GM23338 (cell line): ENCODE data around the gene HPD. TPM values are rescaled to one million over a fixed set of nuclear protein-coding genes. Genes with fewer than 3 reads are reported as not detected.

Experiments
- ATAC-seq: fragments of 200-7000 bp; cut with Tn5 transposase; 3 replicates; pipeline ENCODE4 v1.9.1; 2020
- DNase-seq: peaks from one replicate; pipeline ENCODE4 v3.0.0-alpha.2; 2015; ENCODE audit warnings: low spot score
- H2AFZ ChIP-seq: fragments of 200-600 bp; sonication (generic); 2 replicates; pipeline ENCODE4 v1.8.0; 2016; ENCODE audit warnings: antibody characterized with exemption, mild to moderate bottlenecking, moderate library complexity
- H3F3A ChIP-seq: fragments of 200-600 bp; sonication (generic); replicated peaks from 2 replicates; pipeline ENCODE4 v1.8.0; 2017; ENCODE audit warnings: antibody characterized with exemption, mixed run types, low read depth
- H3K27ac ChIP-seq: fragments of 200-600 bp; sonication (generic); 2 replicates; pipeline ENCODE4 v1.6.1; 2016; ENCODE audit warnings: low read depth
- H3K27me3 ChIP-seq: fragments of 200-600 bp; sonication (generic); 2 replicates; pipeline ENCODE4 v1.8.0; 2016; ENCODE audit warnings: mild to moderate bottlenecking, mixed run types, moderate library complexity; ENCODE audit not compliant: insufficient read depth
- H3K36me3 ChIP-seq: fragments of 200-600 bp; sonication (generic); 2 replicates; pipeline ENCODE4 v1.8.0; 2016; ENCODE audit warnings: mild to moderate bottlenecking; ENCODE audit not compliant: insufficient read depth
- H3K4me1 ChIP-seq: fragments of 200-600 bp; sonication (generic); 2 replicates; pipeline ENCODE4 v1.8.0; 2016; ENCODE audit warnings: mild to moderate bottlenecking, moderate library complexity; ENCODE audit not compliant: insufficient read depth
- H3K4me2 ChIP-seq: fragments of 200-600 bp; sonication (generic); 2 replicates; pipeline ENCODE4 v1.7.1; 2017; ENCODE audit warnings: mixed run types
- H3K4me3 ChIP-seq: fragments of 200-600 bp; sonication (generic); 2 replicates; pipeline ENCODE4 v1.6.1; 2016; ENCODE audit warnings: mixed run types
- H3K79me2 ChIP-seq: fragments of 200-600 bp; sonication (generic); replicated peaks from 2 replicates; pipeline ENCODE4 v1.8.0; 2017; ENCODE audit warnings: mild to moderate bottlenecking; ENCODE audit not compliant: insufficient read depth
- H3K9me2 ChIP-seq: fragments of 200-600 bp; sonication (generic); 2 replicates; pipeline ENCODE4 v1.8.0; 2017; ENCODE audit not compliant: insufficient read depth
- H4K20me1 ChIP-seq: fragments of 200-600 bp; sonication (generic); replicated peaks from 2 replicates; pipeline ENCODE4 v1.8.0; 2017; ENCODE audit warnings: mild to moderate bottlenecking; ENCODE audit not compliant: insufficient read depth
- H3K27ac Mint-ChIP-seq: 2 replicates; pipeline ENCODE4 v1.8.0; 2020; ENCODE audit warnings: inconsistent platforms, mild to moderate bottlenecking, moderate library complexity, mixed read lengths
- H3K27me3 Mint-ChIP-seq: 3 replicates; pipeline ENCODE4 v1.8.0; 2022; ENCODE audit warnings: low read depth, mild to moderate bottlenecking, moderate library complexity, mixed read lengths, inconsistent platforms; ENCODE audit not compliant: insufficient read depth, poor library complexity
- H3K36me3 Mint-ChIP-seq: 3 replicates; pipeline ENCODE4 v1.8.0; 2021; ENCODE audit warnings: low read depth, mild to moderate bottlenecking, inconsistent platforms, moderate library complexity, mixed read lengths
- H3K4me1 Mint-ChIP-seq: 3 replicates; pipeline ENCODE4 v1.8.0; 2020; ENCODE audit warnings: mild to moderate bottlenecking, inconsistent platforms, mixed read lengths
- H3K4me3 Mint-ChIP-seq: 3 replicates; pipeline ENCODE4 v1.8.0; 2021; ENCODE audit warnings: moderate library complexity, mild to moderate bottlenecking, inconsistent platforms, mixed read lengths
- H3K9me3 Mint-ChIP-seq: 3 replicates; pipeline ENCODE4 v1.8.0; 2020; ENCODE audit warnings: moderate library complexity, mild to moderate bottlenecking, inconsistent platforms, mixed read lengths
- CREB1 ChIP-seq: fragments of 250-450 bp; sonication (Bioruptor Pico); IDR thresholded peaks from 2 replicates; pipeline ENCODE4 v1.5.0; 2020; ENCODE audit warnings: low read depth, mild to moderate bottlenecking, moderate library complexity
- CTCF ChIP-seq, 2 experiments: fragments of 200-600 bp in 1 of 2; sonication (generic) in 1 of 2; conservative IDR thresholded peaks; 2 replicates each; pipeline versions ENCODE4 v1.5.1 to v1.6.1; 2016 to 2017; ENCODE audit warnings: antibody characterized with exemption in 2 of 2, low read depth in 2 of 2, mild to moderate bottlenecking in 2 of 2, moderate library complexity in 1 of 2
- NANOG ChIP-seq: IDR thresholded peaks from 2 replicates; pipeline ENCODE4 v1.6.1; 2016; ENCODE audit warnings: antibody characterized with exemption, borderline replicate concordance
- polyA plus RNA-seq: library from polyadenylated mRNA; unstranded; fragments of >200 nt; fragmentation: Nextera tagmentation; extraction: Ambion mirVana; gene quantifications from 2 replicates; pipeline ENCODE4 v1.2.1, GENCODE V29; 2016
- total RNA-seq: library from RNA; depleted of rRNA; stranded (reverse); fragments of >200 nt; shearing (Covaris generic); gene quantifications from 2 replicates; pipeline ENCODE4 v1.2.3, GENCODE V29; 2014

Gene HPD
- total and polyA plus RNA-seq, 2 experiments from 2014 or later: not detected

GRCh38 chr12:121843236-121843982 is 15.2 kb downstream of the HPD start:
- peaks cover 8% of the 10 kb centered on the region; the same call in 1 of the 3 replicates for H3K4me1 Mint-ChIP-seq
- TF ChIP-seq NANOG (no peak), CTCF (conservative IDR thresholded peaks at IDR 0.05; ENCODE audit: low read depth in 2 of 2) (no peak)
- Histone ChIP-seq H3K36me3 (no peaks in the 10 kb centered on the region), H3K27ac (no peak overlapping the region), H3K4me3 (no peak overlapping the region), H3K9me2 (no peaks in the 10 kb centered on the region), H3K27me3 (no peaks in the 10 kb centered on the region), H3K79me2 (no peaks in the 10 kb centered on the region), H3K4me1 (peaks cover 9% of the 10 kb centered on the region; the same call in 1 of the 2 replicates), H3F3A (peaks cover 7% of the 10 kb centered on the region; the same call in 1 of the 2 replicates), H3K4me2 (no peak overlapping the region), H2AFZ (no peak overlapping the region), H4K20me1 (no peaks in the 10 kb centered on the region)
- no peak overlapping the region for H3K4me3 Mint-ChIP-seq
- ATAC-seq (no peak), DNase-seq (no peak)
- H3K27me3 Mint-ChIP-seq: peaks cover 9% of the 10 kb centered on the region
- no peak overlapping the region for H3K27ac Mint-ChIP-seq
- H3K9me3 Mint-ChIP-seq: peaks cover 2% of the 10 kb centered on the region; the same call in 1 of the 3 replicates
- H3K36me3 Mint-ChIP-seq: no peaks in the 10 kb centered on the region; the same call in 2 of the 3 replicates

GRCh38 chr12:121839993-121840761 is 18.5 kb downstream of the HPD start:
- Histone ChIP-seq H3K27me3 (no peaks in the 10 kb centered on the region), H3K9me2 (no peaks in the 10 kb centered on the region), H3F3A (peaks cover 7% of the 10 kb centered on the region; the same call in 1 of the 2 replicates), H3K36me3 (no peaks in the 10 kb centered on the region), H3K79me2 (no peaks in the 10 kb centered on the region), H3K4me1 (peaks cover 9% of the 10 kb centered on the region; the same call in 1 of the 2 replicates), H3K4me3 (peak overlapping the region; percentile 68), H4K20me1 (no peaks in the 10 kb centered on the region), H2AFZ (peak overlapping the region; percentile 92), H3K4me2 (peak overlapping the region; percentile 82), H3K27ac (peak overlapping the region; percentile 86)
- TF ChIP-seq CREB1 (CRISPR knock-in tag): no peak
- DNase-seq: no peak
- H3K9me3 Mint-ChIP-seq: peaks cover 2% of the 10 kb centered on the region; the same call in 1 of the 3 replicates
- peaks cover 8% of the 10 kb centered on the region; the same call in 1 of the 3 replicates for H3K4me1 Mint-ChIP-seq
- no peaks in the 10 kb centered on the region; the same call in 2 of the 3 replicates for H3K36me3 Mint-ChIP-seq
- H3K27ac Mint-ChIP-seq: peak overlapping the region; percentile 95
- peak; percentile 5; the same call in 2 of the 3 replicates for ATAC-seq
- H3K27me3 Mint-ChIP-seq: peaks cover 16% of the 10 kb centered on the region
- H3K4me3 Mint-ChIP-seq: peak overlapping the region; percentile 98
